Inflammatory macrophage treated with lipopolysaccharide for 4 hours (primary cell): Measurements from ENCODE around the gene BRINP3.
"Not testable (repeated sequence)": the region's sequence is repeated elsewhere in the genome, so short reads cannot be mapped to it uniquely, and the experiment has no call there.

Experiments
- DNase-seq: peaks from one replicate; pipeline ENCODE4 v3.0.0-alpha.2; 2020

The BRINP3 gene

GRCh38 chr1:190175320-190175719, 302.3 kb downstream of the BRINP3 start:
- no peak for DNase-seq

- no peak for DNase-seq
These were observed 304.8 kb downstream of the BRINP3 start for GRCh38 chr1:190172651-190173430.

GRCh38 chr1:190170321-190170720, 307.3 kb downstream of the BRINP3 start:
- no peak for DNase-seq

- no peak for DNase-seq
These were observed 308.2 kb downstream of the BRINP3 start for GRCh38 chr1:190169311-190170067.

GRCh38 chr1:190168893-190169280, 308.8 kb downstream of the BRINP3 start:
- DNase-seq, result no peak

GRCh38 chr1:190168116-190168892, 309.4 kb downstream of the BRINP3 start:
- DNase-seq, result no peak

GRCh38 chr1:190159146-190159545, 318.5 kb downstream of the BRINP3 start:
- no peak for DNase-seq

GRCh38 chr1:190154744-190155143, 322.9 kb downstream of the BRINP3 start:
- DNase-seq, result no peak

GRCh38 chr1:190147616-190148015, 330.0 kb downstream of the BRINP3 start:
- DNase-seq, result no peak

- DNase-seq, result no peak
These were observed 333.0 kb downstream of the BRINP3 start for GRCh38 chr1:190144650-190145049.

- DNase-seq, result no peak
These were observed 337.0 kb downstream of the BRINP3 start for GRCh38 chr1:190140644-190141043.

GRCh38 chr1:190138702-190139101, 339.0 kb downstream of the BRINP3 start:
- no peak for DNase-seq

- no peak for DNase-seq
These were observed 339.4 kb downstream of the BRINP3 start for GRCh38 chr1:190138266-190138665.

- no peak for DNase-seq
These were observed 348.3 kb downstream of the BRINP3 start for GRCh38 chr1:190129366-190129765.

GRCh38 chr1:190126728-190127127, 350.9 kb downstream of the BRINP3 start:
- no peak for DNase-seq

GRCh38 chr1:190124068-190124467, 353.6 kb downstream of the BRINP3 start:
- DNase-seq, result no peak

- DNase-seq, result not testable (repeated sequence)
These were observed 357.1 kb downstream of the BRINP3 start for GRCh38 chr1:190120564-190120963.

GRCh38 chr1:190119683-190120082, 358.0 kb downstream of the BRINP3 start:
- DNase-seq, result no peak

- DNase-seq, result no peak
These were observed 360.7 kb downstream of the BRINP3 start for GRCh38 chr1:190116921-190117320.

GRCh38 chr1:190104961-190105360, 372.7 kb downstream of the BRINP3 start:
- no peak for DNase-seq

GRCh38 chr1:190102757-190103326, 374.8 kb downstream of the BRINP3 start:
- no peak for DNase-seq

- no peak for DNase-seq
These were observed 375.9 kb downstream of the BRINP3 start for GRCh38 chr1:190101756-190102155.

GRCh38 chr1:190098756-190099155, 378.9 kb downstream of the BRINP3 start:
- DNase-seq, result no peak
